IPS-20b (cell line): ENCODE results near the gene GARNL3.

Experiments
- H3K27ac ChIP-seq: one replicate; pipeline ENCODE4 v1.5.1; 2013; ENCODE audit warnings: low read length
- H3K27me3 ChIP-seq: 2 replicates; pipeline ENCODE4 v1.6.1; 2013; ENCODE audit warnings: mild to moderate bottlenecking, low read length, inconsistent platforms; ENCODE audit not compliant: insufficient read depth
- H3K36me3 ChIP-seq: 2 replicates; pipeline ENCODE4 v1.6.1; 2013; ENCODE audit warnings: low read depth, mild to moderate bottlenecking, inconsistent platforms, low read length, moderate library complexity; ENCODE audit not compliant: insufficient read depth
- H3K4me1 ChIP-seq: 2 replicates; pipeline ENCODE4 v1.6.1; 2013; ENCODE audit warnings: mild to moderate bottlenecking, control low read depth, inconsistent platforms, low read length, moderate library complexity; ENCODE audit not compliant: insufficient read depth
- H3K4me3 ChIP-seq: 2 replicates; pipeline ENCODE4 v1.5.1; 2013; ENCODE audit warnings: mild to moderate bottlenecking, low read length, inconsistent platforms
- H3K9ac ChIP-seq: 2 replicates; pipeline ENCODE4 v1.6.1; 2013; ENCODE audit warnings: low read depth, mild to moderate bottlenecking, inconsistent platforms, low read length, moderate library complexity
- H3K9me3 ChIP-seq: 2 replicates; pipeline ENCODE4 v1.6.1; 2013; ENCODE audit warnings: mild to moderate bottlenecking, low read depth, low read length, inconsistent platforms; ENCODE audit not compliant: insufficient read depth

The GARNL3 gene

DNA sequence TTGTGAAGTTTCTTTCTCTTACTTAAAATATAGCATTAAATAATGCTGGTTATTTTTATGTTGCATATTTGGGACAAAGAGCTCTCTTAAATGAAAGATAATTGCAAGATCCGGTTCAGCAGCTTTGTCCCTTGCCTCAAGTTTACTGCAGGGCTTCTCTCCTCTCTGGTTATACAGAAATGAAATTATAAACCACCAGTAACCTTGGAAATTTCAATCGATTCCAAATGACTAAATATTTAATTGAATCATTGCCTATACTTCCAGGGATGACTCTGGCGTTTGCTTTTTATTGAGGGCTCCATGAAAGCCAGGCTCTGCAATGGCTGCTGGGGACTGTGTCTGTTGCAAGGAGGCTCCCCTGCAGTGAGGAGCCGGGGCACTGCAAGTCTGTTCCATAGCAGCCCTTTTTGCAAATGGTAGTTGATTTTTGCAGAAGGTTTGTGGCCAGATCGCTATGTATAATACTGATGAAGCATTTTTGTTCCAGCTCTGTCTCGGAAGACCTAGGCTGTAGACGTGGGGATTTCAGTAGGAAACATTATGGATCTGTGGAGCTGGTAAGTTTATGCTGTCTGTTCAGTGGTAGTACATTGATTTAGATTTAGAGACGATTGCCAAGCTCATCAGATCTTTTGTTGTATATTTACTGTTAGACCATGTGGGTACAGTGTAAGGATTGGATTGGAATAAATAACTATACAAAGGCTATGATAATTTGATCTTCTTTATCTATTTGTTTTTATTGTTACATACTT lies at the start of gene GARNL3:
Gene GARNL3, plus strand, starts transcription at position 313 of the 758 bp plus-strand sequence. Its CDS starts 104 bp downstream, at position 417.
- H3K27ac ChIP-seq, result no peak within 1 kb of the TSS

GRCh38 chr9:127215268-127216209 lies 49.0 kb upstream of the GARNL3 start:
- no peak overlapping the region for H3K4me3 ChIP-seq
- H3K9me3 ChIP-seq, result no peaks in the 10 kb centered on the region
- no peaks in the 10 kb centered on the region; the same call in 1 of the 2 replicates for H3K4me1 ChIP-seq
- H3K27me3 ChIP-seq, result no peaks in the 10 kb centered on the region
- no peak overlapping the region for H3K27ac ChIP-seq
- no peaks in the 10 kb centered on the region for H3K36me3 ChIP-seq
- H3K9ac ChIP-seq, result no peak overlapping the region

More for the DNA sequence above, at the start of gene GARNL3:
- no peaks in the 10 kb centered on the region for H3K36me3 ChIP-seq
- no peaks in the 10 kb centered on the region for H3K27me3 ChIP-seq
- H3K9me3 ChIP-seq, result no peaks in the 10 kb centered on the region
- no peak within 1 kb of the TSS for H3K4me3 ChIP-seq
- H3K4me1 ChIP-seq, result peaks cover 8% of the 10 kb centered on the region; the same call in 1 of the 2 replicates
- peak within 1 kb of the TSS; percentile 32; the same call in 1 of the 2 replicates for H3K9ac ChIP-seq

GRCh38 chr9:127216210-127216887 lies 48.2 kb upstream of the GARNL3 start:
- H3K4me1 ChIP-seq, result no peaks in the 10 kb centered on the region
- H3K27me3 ChIP-seq, result no peaks in the 10 kb centered on the region

DNA sequence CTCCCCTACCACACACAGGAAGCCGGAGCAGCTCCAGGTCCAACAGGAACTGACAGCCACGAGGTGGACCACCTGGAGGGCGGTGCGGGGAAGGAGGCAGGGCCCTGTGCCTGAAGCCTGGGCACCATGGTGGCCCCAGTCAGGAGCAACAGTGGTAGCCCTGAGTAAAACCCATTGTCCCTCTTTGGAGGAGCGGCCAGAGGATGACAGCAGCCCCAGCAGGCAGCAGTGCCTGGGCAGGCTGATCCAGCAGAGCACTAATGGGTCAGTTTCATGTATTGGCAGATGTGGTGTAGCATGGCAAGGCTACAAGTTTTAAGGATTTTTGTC lies 47.7 kb upstream of the GARNL3 start:
- no peaks in the 10 kb centered on the region for H3K36me3 ChIP-seq
- no peak overlapping the region for H3K27ac ChIP-seq
- H3K9me3 ChIP-seq, result no peaks in the 10 kb centered on the region
- H3K27me3 ChIP-seq, result peaks cover 1% of the 10 kb centered on the region; the same call in 1 of the 2 replicates
- H3K4me3 ChIP-seq, result no peak overlapping the region
- no peaks in the 10 kb centered on the region for H3K4me1 ChIP-seq
- H3K9ac ChIP-seq, result no peak overlapping the region

More at GRCh38 chr9:127216210-127216887, 48.2 kb upstream of the GARNL3 start:
- H3K4me3 ChIP-seq, result no peak overlapping the region
- no peak overlapping the region for H3K27ac ChIP-seq
- H3K9me3 ChIP-seq, result no peaks in the 10 kb centered on the region
- no peak overlapping the region for H3K9ac ChIP-seq
- no peaks in the 10 kb centered on the region for H3K36me3 ChIP-seq

DNA sequence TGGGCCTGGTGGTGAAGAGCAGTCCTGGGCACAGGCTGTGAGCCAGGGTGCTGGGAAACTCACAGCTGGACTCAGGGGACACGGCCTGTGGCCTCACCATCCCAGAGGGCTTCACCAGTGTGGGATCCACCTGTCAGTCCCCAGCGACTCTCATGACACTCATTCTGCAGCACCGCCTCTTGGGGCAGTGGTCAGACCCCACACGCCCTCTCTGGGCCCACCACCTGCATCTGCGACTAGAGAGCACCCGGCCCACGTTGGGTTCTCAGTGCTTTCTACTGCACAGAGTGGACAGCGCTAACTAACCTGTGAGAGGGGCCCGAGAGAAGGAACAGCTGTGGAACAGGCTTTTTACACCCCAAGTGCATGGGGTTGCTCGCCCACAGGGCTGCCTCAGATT lies 45.8 kb upstream of the GARNL3 start:
- Histone ChIP-seq H3K27me3 (peaks cover 21% of the 10 kb centered on the region), H3K9me3 (no peaks in the 10 kb centered on the region), H3K36me3 (no peaks in the 10 kb centered on the region), H3K4me1 (no peaks in the 10 kb centered on the region), H3K27ac (no peak overlapping the region), H3K9ac (no peak overlapping the region), H3K4me3 (no peak overlapping the region)

GRCh38 chr9:127219520-127219919 lies 45.1 kb upstream of the GARNL3 start:
- Histone ChIP-seq H3K4me3 (no peak overlapping the region), H3K27me3 (peaks cover 21% of the 10 kb centered on the region), H3K9ac (no peak overlapping the region), H3K36me3 (no peaks in the 10 kb centered on the region), H3K27ac (no peak overlapping the region), H3K4me1 (no peaks in the 10 kb centered on the region), H3K9me3 (no peaks in the 10 kb centered on the region)

DNA sequence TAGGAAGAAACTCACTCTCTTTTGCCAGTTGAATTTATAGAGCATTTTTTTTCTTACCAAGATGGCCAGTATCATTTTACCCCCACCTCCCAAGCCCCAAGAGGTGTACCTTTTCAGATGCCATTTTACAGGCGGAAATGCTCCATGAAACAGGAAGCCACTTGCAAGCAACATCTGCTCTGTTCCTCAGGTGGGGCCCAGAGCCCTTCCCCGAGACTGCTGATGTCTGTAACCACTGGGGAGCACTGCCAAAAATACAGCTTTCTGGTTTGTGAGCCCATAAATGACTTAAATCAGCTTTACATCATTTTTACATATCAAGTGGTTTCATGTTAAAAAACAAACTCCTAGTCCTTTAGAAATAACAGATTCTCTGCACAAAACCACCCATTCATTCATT lies 42.9 kb upstream of the GARNL3 start:
- Histone ChIP-seq H3K36me3 (no peaks in the 10 kb centered on the region), H3K9me3 (no peaks in the 10 kb centered on the region), H3K4me1 (no peaks in the 10 kb centered on the region), H3K27me3 (peaks cover 36% of the 10 kb centered on the region), H3K4me3 (no peak overlapping the region), H3K9ac (no peak overlapping the region), H3K27ac (no peak overlapping the region)

DNA sequence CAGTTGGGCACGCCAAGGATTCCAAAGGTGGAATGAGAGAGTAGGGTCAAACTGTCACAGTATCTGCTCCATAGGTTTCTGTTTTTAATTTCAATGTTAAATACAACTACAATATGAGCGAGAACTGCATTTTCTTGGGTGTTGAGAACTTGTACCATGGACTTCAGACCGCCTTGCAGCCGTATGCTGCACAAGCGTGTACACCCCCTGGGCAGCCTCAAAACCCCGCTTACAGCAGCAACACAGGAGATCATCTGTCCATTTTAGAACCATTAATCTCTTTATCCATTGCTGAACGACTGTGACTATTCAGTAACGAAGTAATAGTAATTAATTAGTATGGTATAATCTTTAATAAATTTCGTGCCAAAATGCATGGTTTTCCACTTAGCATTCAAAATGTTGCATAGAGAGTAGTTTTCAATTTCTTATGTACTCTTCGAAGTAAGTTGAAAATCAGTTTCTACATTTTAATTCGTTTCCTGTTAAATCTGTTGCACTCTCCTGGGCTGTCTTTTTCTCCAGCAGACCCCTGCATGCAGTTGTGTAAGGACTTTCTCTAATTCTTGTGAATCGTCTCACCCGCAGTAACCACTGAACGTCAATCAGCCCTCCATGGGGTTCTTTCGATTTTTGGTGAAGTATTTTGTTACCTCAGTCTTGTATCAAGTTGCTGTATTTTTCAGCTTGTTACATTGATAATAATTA lies 42.0 kb upstream of the GARNL3 start:
- Histone ChIP-seq H3K9ac (no peak overlapping the region), H3K9me3 (no peaks in the 10 kb centered on the region), H3K4me1 (no peaks in the 10 kb centered on the region), H3K27ac (no peak overlapping the region), H3K36me3 (no peaks in the 10 kb centered on the region), H3K4me3 (no peak overlapping the region), H3K27me3 (peaks cover 38% of the 10 kb centered on the region)

DNA sequence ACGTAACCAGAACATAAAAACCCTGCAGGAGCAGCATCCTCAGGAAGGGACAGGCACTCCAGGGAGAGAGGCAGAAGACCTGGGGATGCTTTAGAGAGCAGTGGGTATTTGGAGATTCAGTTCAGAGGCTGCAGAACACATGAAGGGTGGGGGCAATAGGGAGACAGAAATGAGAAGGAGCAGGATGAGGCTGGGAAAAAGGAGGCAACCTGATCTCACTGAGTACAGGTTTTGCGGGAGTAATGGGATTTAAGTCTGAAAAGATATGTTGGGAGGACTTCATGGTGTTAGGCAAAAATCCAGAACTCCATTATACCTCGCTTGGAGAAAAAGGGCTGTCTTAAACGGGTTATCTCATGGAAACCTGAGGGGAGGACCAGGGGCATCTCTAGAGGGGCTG lies 41.3 kb upstream of the GARNL3 start:
- Histone ChIP-seq H3K27ac (no peak overlapping the region), H3K36me3 (no peaks in the 10 kb centered on the region), H3K4me3 (peak overlapping the region; percentile 65; the same call in 1 of the 2 replicates), H3K4me1 (no peaks in the 10 kb centered on the region), H3K9me3 (no peaks in the 10 kb centered on the region), H3K27me3 (peaks cover 38% of the 10 kb centered on the region), H3K9ac (no peak overlapping the region)

DNA sequence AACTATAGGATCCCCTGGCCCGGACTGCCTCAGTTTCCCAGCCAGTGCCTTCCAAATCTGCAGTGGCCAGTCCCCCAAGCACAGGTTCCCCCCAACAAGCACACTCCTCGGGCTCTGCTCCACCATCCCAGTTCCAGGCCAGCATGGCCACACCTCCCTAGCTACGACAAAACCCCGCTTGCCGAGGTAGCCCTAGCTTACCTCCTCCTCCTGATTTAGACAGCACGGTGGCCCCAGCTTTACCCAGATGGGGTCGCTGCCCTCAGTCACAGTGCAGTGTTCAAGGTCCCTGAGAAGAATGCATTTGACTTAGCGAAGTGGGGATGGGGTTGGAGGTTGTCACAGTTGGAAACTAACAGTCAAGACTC lies 40.8 kb upstream of the GARNL3 start:
- Histone ChIP-seq H3K4me3 (peak overlapping the region; percentile 65), H3K9me3 (no peaks in the 10 kb centered on the region), H3K36me3 (no peaks in the 10 kb centered on the region), H3K27me3 (peaks cover 38% of the 10 kb centered on the region), H3K27ac (no peak overlapping the region), H3K9ac (no peak overlapping the region), H3K4me1 (no peaks in the 10 kb centered on the region)
